Esophagus muscularis mucosa (tissue), 3 donors: ENCODE data around the gene TTC9.

ENCODE experiments used
- CTCF ChIP-seq, 3 experiments: fragments of 200-600 bp in 2 of 3; fragments of 450-650 bp in 1 of 3; sonication (generic) in 2 of 3; IDR thresholded peaks; one replicate each; pipeline ENCODE4 v1.5.1; 2017 to 2019; ENCODE audit warnings: antibody characterized with exemption in 3 of 3, mild to moderate bottlenecking in 2 of 3, moderate library complexity in 1 of 3
- POLR2A ChIP-seq: fragments of 450-650 bp; IDR thresholded peaks from one replicate; pipeline ENCODE4 v1.6.1; 2017; ENCODE audit warnings: antibody characterized with exemption, moderate library complexity, mild to moderate bottlenecking, low read depth
- POLR2AphosphoS5 ChIP-seq, 2 donors: sonication (generic); formaldehyde crosslinking; IDR thresholded peaks; one replicate each; pipeline ENCODE4 v1.6.1; 2017; ENCODE audit warnings: antibody characterized with exemption in 2 of 2

- TF ChIP-seq CTCF (IDR thresholded peaks at IDR 0.05) (no peak), POLR2A (no peak), POLR2AphosphoS5 (IDR thresholded peaks at IDR 0.05) (no peak)
These were observed 56.0 kb downstream of the TTC9 start for GRCh38 chr14:70697701-70698100.
